HEK293 (cell line): ENCODE measurements around the gene SMC3.

Experiments used
- CTCF ChIA-PET: fragments of 350-600 bp; formaldehyde crosslinking; extraction: SDS; loops from one replicate; lab custom pipeline; 2021; ENCODE audit warnings: antibody characterized with exemption; lab: Yijun Ruan, JAX
- POLR2A ChIA-PET: fragments of 300-600 bp; formaldehyde crosslinking; extraction: SDS; loops from one replicate; lab custom pipeline; 2020; ENCODE audit warnings: antibody characterized with exemption, inconsistent platforms; lab: Yijun Ruan, JAX
- H3K27ac ChIP-seq: fragments of 200-500 bp; sonication (Bioruptor generic); 2 replicates; pipeline ENCODE4 v1.5.1; 2014; ENCODE audit warnings: low read depth, low read length, control low read depth, inconsistent platforms; ENCODE audit errors: extremely low read depth
- H3K36me3 ChIP-seq, 2 experiments: fragments of 200-500 bp in 1 of 2; sonication (Bioruptor generic) in 1 of 2; 1 replicate in 1 of 2; 2 replicates in 1 of 2; pipeline ENCODE4 v1.5.1; 2014 to 2017; ENCODE audit warnings: inconsistent platforms in 2 of 2, low read length in 2 of 2; ENCODE audit not compliant: control insufficient read depth in 2 of 2, insufficient read depth in 1 of 2
- H3K4me1 ChIP-seq: fragments of 200-500 bp; sonication (Bioruptor generic); 2 replicates; pipeline ENCODE4 v1.5.1; 2014; ENCODE audit warnings: mild to moderate bottlenecking, low read length, inconsistent platforms; ENCODE audit not compliant: control insufficient read depth, insufficient read depth
- H3K4me3 ChIP-seq: 2 replicates; pipeline ENCODE4 v1.5.1; 2011; ENCODE audit warnings: low read depth, mild to moderate bottlenecking, control low read depth, low read length, moderate library complexity
- H3K9me3 ChIP-seq: fragments of 200-500 bp; sonication (Bioruptor generic); 2 replicates; pipeline ENCODE4 v1.5.1; 2014; ENCODE audit warnings: low read depth, low read length, inconsistent platforms; ENCODE audit not compliant: control insufficient read depth, insufficient read depth
- KLF7 ChIP-seq: fragments of 450-650 bp; formaldehyde crosslinking; IDR thresholded peaks from 2 replicates; pipeline ENCODE4 v1.5.1; 2016; ENCODE audit warnings: missing biosample characterization, missing genetic modification characterization, borderline replicate concordance
- SETDB1 ChIP-seq: IDR thresholded peaks from one replicate; pipeline ENCODE4 v1.6.1; 2017; ENCODE audit warnings: mild to moderate bottlenecking, low read length, moderate library complexity, mixed read lengths; ENCODE audit not compliant: insufficient read length
- TCF7L2 ChIP-seq: IDR thresholded peaks from 2 replicates; pipeline ENCODE4 v1.6.1; 2011; ENCODE audit warnings: low read depth, mild to moderate bottlenecking, inconsistent platforms, low read length, moderate library complexity, borderline replicate concordance
- YY1 ChIP-seq: fragments of 450-650 bp; formaldehyde crosslinking; IDR thresholded peaks from 2 replicates; pipeline ENCODE4 v1.5.1; 2018; ENCODE audit warnings: missing biosample characterization, missing genetic modification characterization
- ZBTB21 ChIP-seq: fragments of 450-650 bp; formaldehyde crosslinking; IDR thresholded peaks from 2 replicates; pipeline ENCODE4 v1.5.1; 2017; ENCODE audit warnings: missing biosample characterization, missing genetic modification characterization
- ZBTB48 ChIP-seq: fragments of 450-650 bp; formaldehyde crosslinking; IDR thresholded peaks from 2 replicates; pipeline ENCODE4 v1.5.1; 2016; ENCODE audit warnings: missing biosample characterization, missing genetic modification characterization
- ZFP69B ChIP-seq: fragments of 450-650 bp; formaldehyde crosslinking; IDR thresholded peaks from 2 replicates; pipeline ENCODE4 v1.5.1; 2016; ENCODE audit warnings: missing biosample characterization, missing genetic modification characterization
- ZNF211 ChIP-seq: fragments of 450-650 bp; formaldehyde crosslinking; IDR thresholded peaks from 2 replicates; pipeline ENCODE4 v1.5.1; 2016; ENCODE audit warnings: low read depth, missing biosample characterization, missing genetic modification characterization
- ZNF37A ChIP-seq: fragments of 450-650 bp; IDR thresholded peaks from 2 replicates; pipeline ENCODE4 v1.5.1; 2018; ENCODE audit warnings: missing biosample characterization, missing genetic modification characterization
- ZNF423 ChIP-seq: fragments of 450-650 bp; formaldehyde crosslinking; IDR thresholded peaks from 2 replicates; pipeline ENCODE4 v1.5.1; 2016; ENCODE audit warnings: missing biosample characterization, missing genetic modification characterization
- ZNF433 ChIP-seq: fragments of 450-650 bp; formaldehyde crosslinking; IDR thresholded peaks from 2 replicates; pipeline ENCODE4 v1.5.1; 2016; ENCODE audit warnings: missing biosample characterization, missing genetic modification characterization, low read depth
- ZNF623 ChIP-seq: fragments of 450-650 bp; formaldehyde crosslinking; IDR thresholded peaks from 2 replicates; pipeline ENCODE4 v1.5.1; 2016; ENCODE audit warnings: missing biosample characterization, missing genetic modification characterization
- ZNF624 ChIP-seq: fragments of 450-650 bp; formaldehyde crosslinking; IDR thresholded peaks from 2 replicates; pipeline ENCODE4 v1.5.1; 2017; ENCODE audit warnings: missing biosample characterization, missing genetic modification characterization
- ZNF664 ChIP-seq: fragments of 450-650 bp; formaldehyde crosslinking; IDR thresholded peaks from 2 replicates; pipeline ENCODE4 v1.5.1; 2016; ENCODE audit warnings: missing biosample characterization, missing genetic modification characterization
- ZNF677 ChIP-seq: fragments of 450-650 bp; IDR thresholded peaks from 2 replicates; pipeline ENCODE4 v1.5.0; 2018; ENCODE audit warnings: missing biosample characterization, mild to moderate bottlenecking, missing genetic modification characterization, moderate library complexity
- ZNF707 ChIP-seq: fragments of 450-650 bp; formaldehyde crosslinking; IDR thresholded peaks from 2 replicates; pipeline ENCODE4 v1.5.1; 2016; ENCODE audit warnings: missing biosample characterization, missing genetic modification characterization
- TF ChIP-seq, protein P1 (sequence below): fragments of 450-650 bp; formaldehyde crosslinking; IDR thresholded peaks from 2 replicates; pipeline ENCODE4 v1.5.1; 2017; ENCODE audit warnings: missing biosample characterization, missing genetic modification characterization
- TF ChIP-seq, protein P2 (sequence below): fragments of 450-650 bp; formaldehyde crosslinking; conservative IDR thresholded peaks from 2 replicates; pipeline ENCODE4 v1.5.1; 2016; ENCODE audit warnings: low read depth, missing biosample characterization, missing genetic modification characterization
- TF ChIP-seq, protein P3 (sequence below): fragments of 450-650 bp; formaldehyde crosslinking; IDR thresholded peaks from 2 replicates; pipeline ENCODE4 v1.5.1; 2016; ENCODE audit warnings: missing biosample characterization, missing genetic modification characterization
- TF ChIP-seq, protein P4 (sequence below): fragments of 450-650 bp; formaldehyde crosslinking; IDR thresholded peaks from 2 replicates; pipeline ENCODE4 v1.5.1; 2016; ENCODE audit warnings: missing biosample characterization, missing genetic modification characterization, low read depth
- TF ChIP-seq, protein P5 (sequence below): fragments of 450-650 bp; IDR thresholded peaks from 2 replicates; pipeline ENCODE4 v1.5.1; 2018; ENCODE audit warnings: missing biosample characterization, mild to moderate bottlenecking, missing genetic modification characterization
- TF ChIP-seq, protein P6 (sequence below): fragments of 450-650 bp; formaldehyde crosslinking; IDR thresholded peaks from 2 replicates; pipeline ENCODE4 v1.5.1; 2016; ENCODE audit warnings: missing biosample characterization, missing genetic modification characterization
- TF ChIP-seq, protein P7 (sequence below): fragments of 450-650 bp; formaldehyde crosslinking; IDR thresholded peaks from 2 replicates; pipeline ENCODE4 v1.5.1; 2016; ENCODE audit warnings: missing biosample characterization, missing genetic modification characterization

Gene SMC3

DNA sequence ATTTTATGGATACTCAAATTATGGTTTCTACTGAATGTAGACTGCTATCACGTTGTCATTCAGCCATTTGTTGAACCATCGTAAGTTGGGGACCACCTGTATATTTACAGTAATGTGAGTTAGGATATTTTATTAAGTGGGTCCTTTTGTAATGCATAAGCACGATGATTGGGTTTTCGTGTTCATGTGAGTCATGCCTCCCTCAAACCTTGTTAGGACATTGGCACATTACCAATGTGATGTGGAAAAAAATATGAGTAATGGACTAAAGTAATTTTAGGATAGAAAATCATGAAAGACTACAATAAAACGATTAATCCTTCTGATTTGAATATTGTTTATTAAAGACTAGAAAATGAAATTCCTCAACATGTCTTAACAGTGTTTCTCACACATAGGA, 8.7 kb downstream of the SMC3 start (continued):
- TF ChIP-seq, protein P1, sequence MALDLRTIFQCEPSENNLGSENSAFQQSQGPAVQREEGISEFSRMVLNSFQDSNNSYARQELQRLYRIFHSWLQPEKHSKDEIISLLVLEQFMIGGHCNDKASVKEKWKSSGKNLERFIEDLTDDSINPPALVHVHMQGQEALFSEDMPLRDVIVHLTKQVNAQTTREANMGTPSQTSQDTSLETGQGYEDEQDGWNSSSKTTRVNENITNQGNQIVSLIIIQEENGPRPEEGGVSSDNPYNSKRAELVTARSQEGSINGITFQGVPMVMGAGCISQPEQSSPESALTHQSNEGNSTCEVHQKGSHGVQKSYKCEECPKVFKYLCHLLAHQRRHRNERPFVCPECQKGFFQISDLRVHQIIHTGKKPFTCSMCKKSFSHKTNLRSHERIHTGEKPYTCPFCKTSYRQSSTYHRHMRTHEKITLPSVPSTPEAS (tag by site-specific recombination) = no peak
- TF ChIP-seq ZNF623 (tag by site-specific recombination) = no peak
- TF ChIP-seq, all 188 proteins: peak for 0

DNA sequence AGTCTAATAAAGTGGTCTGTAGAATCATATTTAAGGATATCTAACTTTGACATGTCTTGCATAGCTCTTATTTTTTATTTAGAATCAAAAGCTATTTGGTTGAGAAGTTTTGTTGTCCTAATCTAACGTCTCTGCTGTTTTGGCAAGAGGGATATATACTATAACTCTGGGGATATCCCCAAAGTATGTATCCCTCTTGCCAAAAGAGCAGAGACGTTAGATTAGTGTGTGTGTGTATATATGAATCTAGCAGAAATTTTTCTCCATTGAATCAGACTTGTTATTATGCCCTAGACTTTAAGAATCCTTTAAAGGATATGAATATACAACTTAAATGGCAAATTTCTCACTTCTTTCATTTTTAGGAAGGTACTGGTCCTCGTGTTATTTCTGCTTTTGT, 9.6 kb downstream of the SMC3 start:
- no peaks in the 10 kb centered on the region for H3K9me3 ChIP-seq
- POLR2A ChIA-PET = no interaction called here

DNA sequence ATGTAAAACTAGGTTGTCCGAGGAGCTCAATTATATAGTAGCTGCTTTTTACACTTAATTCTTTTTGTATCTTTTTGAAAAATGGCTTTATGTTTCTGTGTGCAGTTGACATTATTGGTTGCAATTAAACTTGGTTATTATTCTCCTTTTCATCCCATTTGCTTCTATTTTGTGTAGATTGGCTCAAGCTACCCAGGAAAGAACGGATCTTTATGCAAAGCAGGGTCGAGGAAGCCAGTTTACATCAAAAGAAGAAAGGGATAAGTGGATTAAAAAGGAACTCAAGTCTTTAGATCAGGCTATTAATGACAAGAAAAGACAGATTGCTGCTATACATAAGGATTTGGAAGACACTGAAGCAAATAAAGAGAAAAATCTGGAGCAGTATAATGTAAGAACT, 16.5 kb downstream of the SMC3 start:
- Histone ChIP-seq H3K4me3 (no peak overlapping the region), H3K9me3 (no peaks in the 10 kb centered on the region), H3K4me1 (no peaks in the 10 kb centered on the region), H3K36me3 (peaks cover 90 to 92% of the 10 kb centered on the region in 2 experiments), H3K27ac (no peak overlapping the region)
- ChIA-PET POLR2A (interaction anchor here (1.1 kb wide), 1 partner anchor 9 kb away, joined by 4 read pairs; no protein-coding TSS in a partner anchor), CTCF (interaction anchor here (0.6 to 1.9 kb wide), 4 partner anchors 24 to 277 kb away, joined by 4 to 7 read pairs (median 5); no protein-coding TSS in a partner anchor)
- TF ChIP-seq, protein P2, sequence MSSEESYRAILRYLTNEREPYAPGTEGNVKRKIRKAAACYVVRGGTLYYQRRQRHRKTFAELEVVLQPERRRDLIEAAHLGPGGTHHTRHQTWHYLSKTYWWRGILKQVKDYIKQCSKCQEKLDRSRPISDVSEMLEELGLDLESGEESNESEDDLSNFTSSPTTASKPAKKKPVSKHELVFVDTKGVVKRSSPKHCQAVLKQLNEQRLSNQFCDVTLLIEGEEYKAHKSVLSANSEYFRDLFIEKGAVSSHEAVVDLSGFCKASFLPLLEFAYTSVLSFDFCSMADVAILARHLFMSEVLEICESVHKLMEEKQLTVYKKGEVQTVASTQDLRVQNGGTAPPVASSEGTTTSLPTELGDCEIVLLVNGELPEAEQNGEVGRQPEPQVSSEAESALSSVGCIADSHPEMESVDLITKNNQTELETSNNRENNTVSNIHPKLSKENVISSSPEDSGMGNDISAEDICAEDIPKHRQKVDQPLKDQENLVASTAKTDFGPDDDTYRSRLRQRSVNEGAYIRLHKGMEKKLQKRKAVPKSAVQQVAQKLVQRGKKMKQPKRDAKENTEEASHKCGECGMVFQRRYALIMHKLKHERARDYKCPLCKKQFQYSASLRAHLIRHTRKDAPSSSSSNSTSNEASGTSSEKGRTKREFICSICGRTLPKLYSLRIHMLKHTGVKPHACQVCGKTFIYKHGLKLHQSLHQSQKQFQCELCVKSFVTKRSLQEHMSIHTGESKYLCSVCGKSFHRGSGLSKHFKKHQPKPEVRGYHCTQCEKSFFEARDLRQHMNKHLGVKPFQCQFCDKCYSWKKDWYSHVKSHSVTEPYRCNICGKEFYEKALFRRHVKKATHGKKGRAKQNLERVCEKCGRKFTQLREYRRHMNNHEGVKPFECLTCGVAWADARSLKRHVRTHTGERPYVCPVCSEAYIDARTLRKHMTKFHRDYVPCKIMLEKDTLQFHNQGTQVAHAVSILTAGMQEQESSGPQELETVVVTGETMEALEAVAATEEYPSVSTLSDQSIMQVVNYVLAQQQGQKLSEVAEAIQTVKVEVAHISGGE = no peak
- TF ChIP-seq ZNF707 (tag by site-specific recombination) (no peak), ZBTB21 (no peak), ZNF433 (tag by site-specific recombination) (no peak), KLF7 (tag by site-specific recombination) (no peak)
- TF ChIP-seq, protein P3, sequence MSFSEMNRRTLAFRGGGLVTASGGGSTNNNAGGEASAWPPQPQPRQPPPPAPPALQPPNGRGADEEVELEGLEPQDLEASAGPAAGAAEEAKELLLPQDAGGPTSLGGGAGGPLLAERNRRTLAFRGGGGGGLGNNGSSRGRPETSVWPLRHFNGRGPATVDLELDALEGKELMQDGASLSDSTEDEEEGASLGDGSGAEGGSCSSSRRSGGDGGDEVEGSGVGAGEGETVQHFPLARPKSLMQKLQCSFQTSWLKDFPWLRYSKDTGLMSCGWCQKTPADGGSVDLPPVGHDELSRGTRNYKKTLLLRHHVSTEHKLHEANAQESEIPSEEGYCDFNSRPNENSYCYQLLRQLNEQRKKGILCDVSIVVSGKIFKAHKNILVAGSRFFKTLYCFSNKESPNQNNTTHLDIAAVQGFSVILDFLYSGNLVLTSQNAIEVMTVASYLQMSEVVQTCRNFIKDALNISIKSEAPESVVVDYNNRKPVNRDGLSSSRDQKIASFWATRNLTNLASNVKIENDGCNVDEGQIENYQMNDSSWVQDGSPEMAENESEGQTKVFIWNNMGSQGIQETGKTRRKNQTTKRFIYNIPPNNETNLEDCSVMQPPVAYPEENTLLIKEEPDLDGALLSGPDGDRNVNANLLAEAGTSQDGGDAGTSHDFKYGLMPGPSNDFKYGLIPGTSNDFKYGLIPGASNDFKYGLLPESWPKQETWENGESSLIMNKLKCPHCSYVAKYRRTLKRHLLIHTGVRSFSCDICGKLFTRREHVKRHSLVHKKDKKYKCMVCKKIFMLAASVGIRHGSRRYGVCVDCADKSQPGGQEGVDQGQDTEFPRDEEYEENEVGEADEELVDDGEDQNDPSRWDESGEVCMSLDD (tag by site-specific recombination) = no peak
- TF ChIP-seq, protein P4, sequence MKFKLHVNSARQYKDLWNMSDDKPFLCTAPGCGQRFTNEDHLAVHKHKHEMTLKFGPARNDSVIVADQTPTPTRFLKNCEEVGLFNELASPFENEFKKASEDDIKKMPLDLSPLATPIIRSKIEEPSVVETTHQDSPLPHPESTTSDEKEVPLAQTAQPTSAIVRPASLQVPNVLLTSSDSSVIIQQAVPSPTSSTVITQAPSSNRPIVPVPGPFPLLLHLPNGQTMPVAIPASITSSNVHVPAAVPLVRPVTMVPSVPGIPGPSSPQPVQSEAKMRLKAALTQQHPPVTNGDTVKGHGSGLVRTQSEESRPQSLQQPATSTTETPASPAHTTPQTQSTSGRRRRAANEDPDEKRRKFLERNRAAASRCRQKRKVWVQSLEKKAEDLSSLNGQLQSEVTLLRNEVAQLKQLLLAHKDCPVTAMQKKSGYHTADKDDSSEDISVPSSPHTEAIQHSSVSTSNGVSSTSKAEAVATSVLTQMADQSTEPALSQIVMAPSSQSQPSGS (tag by site-specific recombination) = no peak

More for the DNA sequence above, 9.6 kb downstream of the SMC3 start:
- H3K4me3 ChIP-seq = no peak overlapping the region
- TF ChIP-seq ZFP69B (tag by site-specific recombination) (no peak), ZNF677 (tag by site-specific recombination) (no peak), SETDB1 (no peak), ZNF37A (tag by site-specific recombination) (no peak), ZBTB48 (no peak), ZNF664 (tag by site-specific recombination) (no peak), ZNF423 (tag by site-specific recombination) (no peak), YY1 (no peak), TCF7L2 (no peak), ZNF211 (tag by site-specific recombination) (no peak), ZNF624 (no peak)
- TF ChIP-seq, protein P5, sequence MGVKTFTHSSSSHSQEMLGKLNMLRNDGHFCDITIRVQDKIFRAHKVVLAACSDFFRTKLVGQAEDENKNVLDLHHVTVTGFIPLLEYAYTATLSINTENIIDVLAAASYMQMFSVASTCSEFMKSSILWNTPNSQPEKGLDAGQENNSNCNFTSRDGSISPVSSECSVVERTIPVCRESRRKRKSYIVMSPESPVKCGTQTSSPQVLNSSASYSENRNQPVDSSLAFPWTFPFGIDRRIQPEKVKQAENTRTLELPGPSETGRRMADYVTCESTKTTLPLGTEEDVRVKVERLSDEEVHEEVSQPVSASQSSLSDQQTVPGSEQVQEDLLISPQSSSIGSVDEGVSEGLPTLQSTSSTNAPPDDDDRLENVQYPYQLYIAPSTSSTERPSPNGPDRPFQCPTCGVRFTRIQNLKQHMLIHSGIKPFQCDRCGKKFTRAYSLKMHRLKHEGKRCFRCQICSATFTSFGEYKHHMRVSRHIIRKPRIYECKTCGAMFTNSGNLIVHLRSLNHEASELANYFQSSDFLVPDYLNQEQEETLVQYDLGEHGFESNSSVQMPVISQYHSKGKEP (tag by site-specific recombination) = no peak
- TF ChIP-seq, protein P6, sequence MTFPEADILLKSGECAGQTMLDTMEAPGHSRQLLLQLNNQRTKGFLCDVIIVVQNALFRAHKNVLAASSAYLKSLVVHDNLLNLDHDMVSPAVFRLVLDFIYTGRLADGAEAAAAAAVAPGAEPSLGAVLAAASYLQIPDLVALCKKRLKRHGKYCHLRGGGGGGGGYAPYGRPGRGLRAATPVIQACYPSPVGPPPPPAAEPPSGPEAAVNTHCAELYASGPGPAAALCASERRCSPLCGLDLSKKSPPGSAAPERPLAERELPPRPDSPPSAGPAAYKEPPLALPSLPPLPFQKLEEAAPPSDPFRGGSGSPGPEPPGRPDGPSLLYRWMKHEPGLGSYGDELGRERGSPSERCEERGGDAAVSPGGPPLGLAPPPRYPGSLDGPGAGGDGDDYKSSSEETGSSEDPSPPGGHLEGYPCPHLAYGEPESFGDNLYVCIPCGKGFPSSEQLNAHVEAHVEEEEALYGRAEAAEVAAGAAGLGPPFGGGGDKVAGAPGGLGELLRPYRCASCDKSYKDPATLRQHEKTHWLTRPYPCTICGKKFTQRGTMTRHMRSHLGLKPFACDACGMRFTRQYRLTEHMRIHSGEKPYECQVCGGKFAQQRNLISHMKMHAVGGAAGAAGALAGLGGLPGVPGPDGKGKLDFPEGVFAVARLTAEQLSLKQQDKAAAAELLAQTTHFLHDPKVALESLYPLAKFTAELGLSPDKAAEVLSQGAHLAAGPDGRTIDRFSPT (tag by site-specific recombination) = no peak
- TF ChIP-seq, protein P7, sequence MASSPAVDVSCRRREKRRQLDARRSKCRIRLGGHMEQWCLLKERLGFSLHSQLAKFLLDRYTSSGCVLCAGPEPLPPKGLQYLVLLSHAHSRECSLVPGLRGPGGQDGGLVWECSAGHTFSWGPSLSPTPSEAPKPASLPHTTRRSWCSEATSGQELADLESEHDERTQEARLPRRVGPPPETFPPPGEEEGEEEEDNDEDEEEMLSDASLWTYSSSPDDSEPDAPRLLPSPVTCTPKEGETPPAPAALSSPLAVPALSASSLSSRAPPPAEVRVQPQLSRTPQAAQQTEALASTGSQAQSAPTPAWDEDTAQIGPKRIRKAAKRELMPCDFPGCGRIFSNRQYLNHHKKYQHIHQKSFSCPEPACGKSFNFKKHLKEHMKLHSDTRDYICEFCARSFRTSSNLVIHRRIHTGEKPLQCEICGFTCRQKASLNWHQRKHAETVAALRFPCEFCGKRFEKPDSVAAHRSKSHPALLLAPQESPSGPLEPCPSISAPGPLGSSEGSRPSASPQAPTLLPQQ (tag by site-specific recombination) = no peak
- TF ChIP-seq, all 188 proteins: peak for 0
- Histone ChIP-seq H3K36me3 (peaks cover 62 to 82% of the 10 kb centered on the region in 2 experiments), H3K4me1 (no peaks in the 10 kb centered on the region), H3K27ac (no peak overlapping the region)
- CTCF ChIA-PET = interaction anchor here (1.0 kb wide), 1 partner anchor 695 kb away, joined by 3 read pairs; no protein-coding TSS in a partner anchor
